NCI-H187 (cell line): ENCODE measurements around the gene ZFP36L2.

ENCODE experiments used
- DNase-seq, 2 experiments: peaks; one replicate each; lab custom pipeline; 2025; lab: John Stamatoyannopoulos, UW

The ZFP36L2 gene

DNA sequence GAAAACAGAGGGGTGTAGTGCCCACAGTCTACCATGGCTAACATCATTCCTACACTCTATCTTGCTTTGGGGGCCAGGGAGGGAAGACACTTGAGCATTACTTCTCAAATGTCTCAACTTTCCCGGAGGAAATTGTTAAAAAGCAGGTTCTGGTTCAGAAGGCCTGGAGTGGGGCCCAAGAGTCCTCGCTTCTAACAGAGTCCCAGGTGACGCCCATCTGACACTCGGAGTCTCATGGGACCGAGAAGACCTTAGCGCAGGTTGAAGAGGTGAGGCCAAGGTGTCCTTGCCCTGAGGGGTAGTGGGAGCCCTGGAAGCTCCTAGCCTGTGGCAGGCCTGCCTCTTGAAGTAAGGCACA is 40.1 kb downstream of the ZFP36L2 start:
- DNase-seq = no peak

DNA sequence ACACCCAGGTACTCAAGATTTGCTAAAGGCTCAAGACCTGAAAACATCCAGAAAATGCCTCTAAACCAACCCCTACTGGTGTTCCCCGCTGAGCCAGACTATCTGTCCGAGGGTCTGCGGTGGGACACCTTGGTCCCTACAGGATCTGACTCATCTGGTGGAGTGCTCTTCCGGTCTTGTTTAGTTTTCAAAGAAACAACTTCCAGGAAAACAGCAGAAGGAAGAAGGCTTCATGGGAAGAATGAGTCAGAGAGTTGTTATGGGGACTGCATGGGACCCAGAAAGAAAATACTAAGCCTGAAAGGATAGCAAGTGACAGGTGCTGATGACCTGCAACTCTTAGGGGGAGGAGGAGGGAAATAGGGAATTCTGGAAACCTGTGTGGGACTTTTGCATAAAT is 41.3 kb downstream of the ZFP36L2 start:
- no peak for DNase-seq

DNA sequence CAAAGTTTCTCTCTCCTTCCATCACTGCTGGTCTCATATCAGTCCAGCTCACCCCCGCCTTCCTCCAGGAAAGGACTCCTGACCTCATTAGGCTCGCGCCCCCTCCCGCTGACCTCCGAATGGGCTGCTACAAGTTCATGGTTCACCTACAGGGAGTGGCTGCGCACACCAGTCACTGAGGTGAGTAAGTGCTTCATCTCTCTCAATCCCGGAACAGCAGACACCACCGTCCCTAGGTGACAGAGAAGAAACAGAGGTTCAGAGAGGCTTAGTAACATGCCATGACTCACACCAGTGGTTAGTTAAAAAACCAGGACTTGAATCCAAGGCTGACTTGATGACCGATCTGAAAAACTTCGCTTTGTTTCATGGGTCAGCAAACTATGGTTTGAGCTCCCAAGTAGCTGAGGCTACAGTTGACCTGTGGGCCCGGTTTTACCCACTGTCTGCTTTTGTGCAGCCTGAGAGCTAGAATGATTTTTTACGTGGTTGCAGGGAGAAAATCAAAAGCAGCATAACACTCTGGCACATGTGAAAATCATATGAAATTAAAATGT is 42.0 kb downstream of the ZFP36L2 start:
- DNase-seq = no peak

DNA sequence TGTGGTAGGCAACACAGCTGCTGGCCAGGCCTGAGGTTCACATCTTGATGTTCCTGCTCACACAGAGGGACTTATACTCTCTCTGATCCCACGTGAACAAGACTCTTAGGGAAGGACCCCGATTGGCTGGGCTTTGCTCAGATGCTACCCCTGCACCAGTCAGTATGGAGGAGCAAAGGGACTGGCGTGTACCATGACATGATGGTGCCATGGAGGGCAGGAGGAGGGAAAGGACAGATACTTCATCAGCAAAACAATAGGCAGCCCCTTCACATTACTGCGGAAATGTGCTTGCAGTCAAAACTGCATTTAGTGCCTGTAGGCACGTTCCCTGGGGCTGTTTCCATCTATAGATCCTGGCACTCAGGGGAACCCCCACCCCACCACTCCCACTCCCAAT is 42.7 kb downstream of the ZFP36L2 start:
- DNase-seq = no peak

DNA sequence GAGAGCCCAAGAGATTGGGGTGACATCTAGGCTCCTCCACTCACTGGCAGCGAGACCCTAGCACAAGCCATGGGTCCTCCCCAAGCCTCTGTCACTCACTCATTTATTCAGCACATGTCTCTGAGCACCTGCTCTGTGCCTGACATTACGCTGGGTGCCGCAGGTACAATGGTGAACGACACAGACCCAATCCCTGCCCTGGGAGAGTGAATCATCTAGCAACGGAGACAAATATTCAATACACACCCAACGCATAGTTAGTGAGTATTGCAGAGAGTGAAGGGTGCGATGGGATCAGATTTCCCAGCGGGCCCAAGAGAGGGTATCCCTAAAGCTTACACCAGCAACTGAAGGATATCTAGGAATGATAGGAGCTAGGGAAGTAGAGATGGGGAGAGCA is 45.5 kb downstream of the ZFP36L2 start:
- no peak for DNase-seq

DNA sequence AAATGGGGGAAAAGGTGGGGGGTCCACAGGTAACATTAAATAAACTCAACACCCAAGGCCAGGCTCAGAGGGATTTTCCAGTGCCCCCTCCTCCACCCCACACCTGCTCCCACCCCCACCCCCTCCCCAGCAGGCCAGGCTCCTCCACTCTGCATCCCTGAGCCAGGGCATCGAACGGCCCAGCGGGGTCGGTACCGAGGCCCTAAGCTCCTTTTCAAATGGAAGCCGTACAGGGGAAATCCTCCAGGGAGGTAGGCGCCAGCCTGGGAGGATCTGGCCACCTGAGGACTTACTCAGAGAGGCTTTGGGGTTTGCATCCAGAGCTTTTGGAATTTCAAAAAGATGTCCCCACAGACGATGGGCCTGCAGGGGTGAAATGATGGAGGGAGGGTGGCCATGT is 46.5 kb downstream of the ZFP36L2 start:
- no peak for DNase-seq

DNA sequence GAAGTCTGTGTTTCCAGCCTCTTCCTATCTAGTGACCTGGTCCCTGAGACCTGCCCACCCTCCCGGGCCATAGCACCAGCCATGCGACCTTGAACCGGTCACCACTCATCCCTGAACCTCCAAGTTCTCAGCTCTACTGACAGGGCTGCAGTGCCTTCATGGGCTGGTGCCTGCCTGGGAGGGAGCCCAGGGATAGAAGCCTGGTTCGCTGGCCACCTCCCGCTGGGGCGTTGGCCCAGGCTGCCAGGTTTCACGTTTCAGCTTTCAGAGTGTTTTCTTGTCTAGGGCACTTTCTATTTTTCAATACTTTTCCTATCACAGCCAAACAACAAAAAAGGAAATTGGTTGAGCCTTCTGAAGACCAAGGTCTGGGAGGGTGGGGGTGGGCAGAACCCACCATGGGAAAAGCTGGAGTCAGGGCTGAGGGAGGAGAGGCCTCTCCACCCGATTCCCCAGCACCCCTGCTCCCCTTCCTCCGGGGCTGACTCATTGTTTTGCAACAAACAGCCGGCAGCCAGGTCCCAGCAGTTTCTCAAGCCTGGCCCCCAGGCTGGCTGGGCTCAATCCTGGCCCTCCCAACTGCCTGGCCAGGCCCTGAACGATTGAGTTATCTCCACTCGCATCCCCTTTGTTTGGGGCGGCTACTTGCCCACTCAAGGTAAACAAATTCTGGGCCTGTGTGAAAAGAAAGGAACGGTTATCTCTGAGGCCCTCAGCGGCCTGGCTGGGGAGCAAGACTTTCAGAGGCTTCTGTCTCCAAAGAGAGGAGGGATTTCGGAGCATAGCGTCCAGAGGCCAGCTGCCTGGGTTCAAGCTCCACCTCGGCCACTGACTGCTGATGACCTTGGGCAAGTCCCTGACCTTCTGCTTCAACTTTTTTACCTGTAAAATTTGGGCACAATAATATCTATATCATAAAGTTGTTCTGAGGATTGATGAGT is 47.5 kb downstream of the ZFP36L2 start:
- peak; percentile 46 to 54 for DNase-seq

DNA sequence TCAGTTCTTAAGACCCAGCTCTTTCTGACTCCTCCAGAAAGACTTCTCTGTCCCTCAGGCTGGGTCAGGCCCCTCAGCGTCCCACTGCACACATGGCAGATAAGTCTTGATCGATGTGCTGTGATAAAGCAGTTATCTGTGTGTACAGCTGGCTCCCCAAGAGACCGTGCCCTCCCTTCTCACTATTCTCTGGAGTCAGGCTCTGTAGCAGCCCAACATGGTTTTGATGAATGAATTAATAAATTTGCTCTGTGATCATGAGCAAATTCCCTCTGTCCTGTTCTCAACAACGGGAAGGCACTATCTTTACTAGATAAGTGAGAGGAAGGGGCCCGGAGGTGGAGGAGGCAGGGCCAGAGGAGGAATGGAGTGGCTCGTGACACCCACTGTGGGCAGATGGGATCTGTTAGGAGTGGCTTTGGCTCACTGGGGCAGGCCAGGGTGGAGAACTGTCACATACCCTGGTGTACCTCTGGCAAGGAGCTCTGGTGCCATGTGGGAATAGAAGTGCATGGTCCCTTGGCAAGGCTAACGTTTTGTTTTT is 48.3 kb downstream of the ZFP36L2 start:
- no peak for DNase-seq

DNA sequence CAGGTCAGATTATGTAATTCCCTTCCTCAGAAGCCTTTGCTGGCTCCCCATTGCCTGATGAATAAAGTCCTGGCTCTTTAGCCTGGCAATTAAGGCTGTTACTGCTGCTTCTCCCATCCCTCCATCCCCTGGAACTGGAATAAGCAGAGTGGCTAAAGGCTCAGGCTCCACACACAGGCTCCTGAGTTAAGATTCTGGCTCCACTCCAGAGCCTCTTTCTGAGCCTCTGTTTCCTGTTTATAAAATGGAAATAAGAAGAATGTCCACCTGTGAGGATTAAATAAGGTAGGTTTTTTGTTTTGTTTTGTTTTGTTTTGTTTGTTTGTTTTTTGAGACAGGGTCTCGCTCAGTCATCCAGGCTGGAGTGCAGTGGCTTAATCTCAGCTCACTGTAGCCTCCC is 50.0 kb downstream of the ZFP36L2 start:
- DNase-seq = no peak

DNA sequence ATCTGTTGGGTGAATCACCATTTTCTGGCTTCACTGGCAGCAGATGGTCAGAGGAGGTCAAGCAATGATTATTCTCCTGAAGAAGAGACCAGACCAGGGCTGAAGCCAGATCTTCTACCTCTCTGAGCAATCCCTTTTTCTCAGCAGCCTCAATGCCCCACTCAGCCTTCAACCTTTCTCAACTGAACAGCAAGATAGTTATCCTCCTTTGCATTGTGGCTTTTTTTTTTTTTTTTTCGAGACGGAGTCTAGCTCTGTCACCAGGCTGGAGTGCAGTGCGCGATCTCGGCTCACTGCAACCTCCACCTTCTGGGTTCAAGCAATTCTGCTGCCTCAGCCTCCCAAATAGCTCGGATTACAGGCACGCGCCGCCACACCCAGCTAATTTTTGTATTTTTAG is 50.5 kb downstream of the ZFP36L2 start:
- no peak for DNase-seq

DNA sequence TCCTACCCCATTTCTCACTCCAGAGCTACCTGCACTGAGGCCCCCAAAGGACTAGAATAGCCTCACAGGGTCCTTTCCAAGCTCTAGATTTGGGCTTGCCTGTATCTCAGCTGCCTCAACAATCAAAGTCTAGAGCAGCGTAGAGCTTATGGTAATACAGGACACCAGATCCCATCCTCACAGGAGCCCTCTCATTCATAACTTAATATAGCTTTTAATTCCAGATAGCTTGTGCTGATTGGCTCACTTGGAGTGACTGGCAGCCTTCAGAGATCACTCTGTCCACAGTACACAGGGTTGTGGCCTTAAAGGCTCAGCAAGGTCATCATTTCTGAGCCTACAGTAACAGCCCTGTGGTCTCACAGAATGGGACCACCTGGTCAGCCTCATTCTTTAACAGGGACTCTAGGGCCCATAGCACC is 51.4 kb downstream of the ZFP36L2 start:
- DNase-seq = peak in 1 of 2 experiments; percentile 9

DNA sequence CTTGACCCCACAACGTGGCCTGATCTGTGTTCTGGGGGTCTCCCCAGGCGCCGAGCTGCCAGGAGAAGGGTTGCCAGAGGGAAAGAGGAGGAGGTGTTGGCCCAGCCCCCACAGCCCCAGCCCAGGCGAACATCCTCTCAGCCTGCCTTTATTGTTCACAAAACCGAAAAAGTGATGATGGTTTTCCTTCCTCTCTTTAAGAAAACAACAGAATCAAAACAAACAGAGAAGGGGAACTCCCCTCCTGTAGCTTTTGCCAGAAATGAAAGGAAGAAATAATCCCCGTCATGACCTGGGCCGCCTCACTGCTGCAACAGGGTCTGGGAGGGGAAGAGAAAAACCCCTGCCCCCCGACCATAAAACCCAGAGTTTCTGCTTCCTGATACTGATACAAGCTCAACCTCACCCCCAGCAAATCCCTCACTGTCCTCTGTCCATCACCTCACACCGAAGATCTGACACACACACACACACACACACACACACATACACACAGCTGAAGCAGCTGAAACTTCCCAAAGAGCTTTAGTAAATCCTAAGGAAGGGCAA is 52.0 kb downstream of the ZFP36L2 start:
- DNase-seq = no peak
